Cerebellar nuclear complex (tissue), 1 donor: ENCODE measurements around the gene NWD2.

Source experiments
- DNase-seq, 2 experiments: peaks; one replicate each; lab custom pipeline; 2025; lab: John Stamatoyannopoulos, UW

Gene NWD2

GRCh38 chr4:37304612-37305011 is 60.1 kb downstream of the NWD2 start:
- no peak for DNase-seq

GRCh38 chr4:37305984-37306383 is 61.4 kb downstream of the NWD2 start:
- no peak for DNase-seq

- DNase-seq = no peak
Observed at GRCh38 chr4:37317104-37317643, 72.6 kb downstream of the NWD2 start.

- no peak for DNase-seq
Observed at GRCh38 chr4:37320513-37321235, 76.1 kb downstream of the NWD2 start.

GRCh38 chr4:37322122-37322521 is 77.6 kb downstream of the NWD2 start:
- DNase-seq = no peak

GRCh38 chr4:37324546-37324945 is 80.0 kb downstream of the NWD2 start:
- DNase-seq = no peak

GRCh38 chr4:37326852-37327251 is 82.3 kb downstream of the NWD2 start:
- no peak for DNase-seq

GRCh38 chr4:37338972-37339371 is 94.4 kb downstream of the NWD2 start:
- no peak for DNase-seq

GRCh38 chr4:37358748-37359147 is 114.2 kb downstream of the NWD2 start:
- no peak for DNase-seq

- DNase-seq = no peak
Observed at GRCh38 chr4:37359261-37359660, 114.7 kb downstream of the NWD2 start.

GRCh38 chr4:37365888-37366287 is 121.3 kb downstream of the NWD2 start:
- DNase-seq = no peak

GRCh38 chr4:37367901-37368300 is 123.4 kb downstream of the NWD2 start:
- DNase-seq = no peak

GRCh38 chr4:37370052-37370451 is 125.5 kb downstream of the NWD2 start:
- no peak for DNase-seq

GRCh38 chr4:37381040-37381668 is 136.6 kb downstream of the NWD2 start:
- no peak for DNase-seq

GRCh38 chr4:37383579-37384229 is 139.2 kb downstream of the NWD2 start:
- DNase-seq = no peak

GRCh38 chr4:37385424-37385823 is 140.9 kb downstream of the NWD2 start:
- no peak for DNase-seq

- DNase-seq = no peak
Observed at GRCh38 chr4:37388681-37389365, 144.3 kb downstream of the NWD2 start.

- no peak for DNase-seq
Observed at GRCh38 chr4:37389366-37389765, 144.8 kb downstream of the NWD2 start.

GRCh38 chr4:37389967-37390580 is 145.5 kb downstream of the NWD2 start:
- DNase-seq = no peak

GRCh38 chr4:37392521-37393255 is 148.1 kb downstream of the NWD2 start:
- no peak for DNase-seq

GRCh38 chr4:37393321-37393720 is 148.8 kb downstream of the NWD2 start:
- DNase-seq = no peak
